22Rv1 (cell line): ENCODE measurements around the gene EXOC4.

Experiments used
- H3K27ac ChIP-seq: fragments of 450-650 bp; 2 replicates; pipeline ENCODE4 v1.5.1; 2017
- CTCF ChIP-seq: fragments of 450-650 bp; IDR thresholded peaks from 2 replicates; pipeline ENCODE4 v1.5.1; 2017; ENCODE audit warnings: mild to moderate bottlenecking
- ZFX ChIP-seq: fragments of 450-650 bp; IDR thresholded peaks from 2 replicates; pipeline ENCODE4 v1.6.1; 2017; ENCODE audit warnings: antibody characterized with exemption, borderline replicate concordance

The EXOC4 gene

GRCh38 chr7:134004829-134005505 lies 752.1 kb downstream of the EXOC4 start:
- H3K27ac ChIP-seq: no peak overlapping the region
- TF ChIP-seq CTCF: no peak
- TF ChIP-seq ZFX: no peak

- TF ChIP-seq ZFX (no peak), CTCF (no peak)
Measured at GRCh38 chr7:134009314-134010110, 756.6 kb downstream of the EXOC4 start.

GRCh38 chr7:134013249-134013648 lies 760.4 kb downstream of the EXOC4 start:
- no peak for TF ChIP-seq ZFX
- TF ChIP-seq CTCF: no peak
- H3K27ac ChIP-seq: no peak overlapping the region

More at GRCh38 chr7:134009314-134010110, 756.6 kb downstream of the EXOC4 start:
- H3K27ac ChIP-seq: no peak overlapping the region

GRCh38 chr7:134014935-134015334 lies 762.1 kb downstream of the EXOC4 start:
- H3K27ac ChIP-seq: no peak overlapping the region
- TF ChIP-seq ZFX (no peak), CTCF (no peak)

- no peak for TF ChIP-seq ZFX
- TF ChIP-seq CTCF: peak; percentile 90
- no peak overlapping the region for H3K27ac ChIP-seq
Measured at GRCh38 chr7:134016223-134016941, 763.5 kb downstream of the EXOC4 start.

- H3K27ac ChIP-seq: no peak overlapping the region
- TF ChIP-seq CTCF (peak; percentile 72), ZFX (no peak)
Measured at GRCh38 chr7:134016942-134017303, 764.0 kb downstream of the EXOC4 start.
